ENCODE measurements around the gene PRRT4.

PRRT4 gene

GRCh38 chr7:128389085-128389617 is 27.7 kb upstream of the PRRT4 start:
- no peak for TF ChIP-seq CTCF (IDR thresholded peaks at IDR 0.05; ENCODE audit: low read depth, low read length, missing control alignments)
- no peak overlapping the region for H3K4me3 ChIP-seq (replicated peaks; ENCODE audit: low read depth, low read length)
- no peak for DNase-seq (ENCODE audit: extremely low read depth, low read depth)

GRCh38 chr7:128388145-128388485 is 26.6 kb upstream of the PRRT4 start:
- H3K4me3 ChIP-seq (replicated peaks; ENCODE audit: low read depth, low read length) = no peak overlapping the region
- no peak for DNase-seq (ENCODE audit: extremely low read depth, low read depth)
- no peak for TF ChIP-seq CTCF (IDR thresholded peaks at IDR 0.05; ENCODE audit: low read depth, low read length, missing control alignments)

GRCh38 chr7:128387216-128388144 is 26.0 kb upstream of the PRRT4 start:
- H3K4me3 ChIP-seq (replicated peaks; ENCODE audit: low read depth, low read length) = no peak overlapping the region
- DNase-seq (ENCODE audit: extremely low read depth, low read depth) = peak; percentile 55
- TF ChIP-seq CTCF (IDR thresholded peaks at IDR 0.05; ENCODE audit: low read depth, low read length, missing control alignments) = peak; percentile 91

GRCh38 chr7:128385988-128386925 is 24.8 kb upstream of the PRRT4 start:
- TF ChIP-seq CTCF (IDR thresholded peaks at IDR 0.05; ENCODE audit: low read depth, low read length, missing control alignments) = no peak
- H3K4me3 ChIP-seq (replicated peaks; ENCODE audit: low read depth, low read length) = no peak overlapping the region
- DNase-seq (ENCODE audit: extremely low read depth, low read depth) = no peak

- no peak overlapping the region for H3K4me3 ChIP-seq (replicated peaks; ENCODE audit: low read depth, low read length)
- DNase-seq (ENCODE audit: extremely low read depth, low read depth) = no peak
- TF ChIP-seq CTCF (IDR thresholded peaks at IDR 0.05; ENCODE audit: low read depth, low read length, missing control alignments) = no peak
Observed at GRCh38 chr7:128384726-128385125, 23.2 kb upstream of the PRRT4 start.

- no peak for TF ChIP-seq CTCF (IDR thresholded peaks at IDR 0.05; ENCODE audit: low read depth, low read length, missing control alignments)
- DNase-seq (ENCODE audit: extremely low read depth, low read depth) = no peak
- H3K4me3 ChIP-seq (replicated peaks; ENCODE audit: low read depth, low read length) = no peak overlapping the region
Observed at GRCh38 chr7:128383776-128384175, 22.3 kb upstream of the PRRT4 start.

All from HFF-Myc (cell line).